Neuronal stem cell (in vitro differentiated cells): Measurements from ENCODE around the gene CDH6.

ENCODE experiments used
- DNase-seq: peaks from one replicate; pipeline ENCODE4 v3.0.0-alpha.2; 2013; ENCODE audit warnings: low spot score
- H2AFZ ChIP-seq: one replicate; pipeline ENCODE4 v1.6.1; 2013; ENCODE audit warnings: mild to moderate bottlenecking, low read length, inconsistent platforms
- H2AK5ac ChIP-seq: 2 replicates; pipeline ENCODE4 v1.6.1; 2013; ENCODE audit warnings: low read depth, mild to moderate bottlenecking, inconsistent platforms, low read length, moderate library complexity, mixed read lengths
- H2BK120ac ChIP-seq: 2 replicates; pipeline ENCODE4 v1.6.1; 2013; ENCODE audit warnings: low read depth, mild to moderate bottlenecking, inconsistent platforms, low read length, moderate library complexity, mixed read lengths
- H2BK12ac ChIP-seq: one replicate; pipeline ENCODE4 v1.6.1; 2013; ENCODE audit warnings: low read length, inconsistent platforms
- H2BK15ac ChIP-seq: 2 replicates; pipeline ENCODE4 v1.6.1; 2013; ENCODE audit warnings: mild to moderate bottlenecking, low read length, inconsistent platforms, mixed read lengths
- H2BK5ac ChIP-seq: one replicate; pipeline ENCODE4 v1.6.1; 2013; ENCODE audit warnings: inconsistent platforms, mild to moderate bottlenecking, low read length, moderate library complexity
- H3K14ac ChIP-seq: one replicate; pipeline ENCODE4 v1.6.1; 2013; ENCODE audit warnings: low read length, inconsistent platforms
- H3K18ac ChIP-seq: 2 replicates; pipeline ENCODE4 v1.6.1; 2013; ENCODE audit warnings: low read length, inconsistent platforms
- H3K23ac ChIP-seq: 2 replicates; pipeline ENCODE4 v1.6.1; 2013; ENCODE audit warnings: low read depth, mild to moderate bottlenecking, mixed read lengths, low read length, inconsistent platforms; ENCODE audit not compliant: poor library complexity
- H3K27ac ChIP-seq: replicated peaks from 3 replicates; pipeline ENCODE4 v1.5.1; 2013; ENCODE audit warnings: low read length, inconsistent platforms
- H3K27me3 ChIP-seq, 3 experiments: 2 replicates each; pipeline ENCODE4 v1.6.1; 2013; ENCODE audit warnings: low read length in 3 of 3, mild to moderate bottlenecking in 2 of 3, inconsistent platforms in 1 of 3, low read depth in 1 of 3, mixed read lengths in 1 of 3, moderate library complexity in 1 of 3; ENCODE audit not compliant: control insufficient read depth in 3 of 3, insufficient read depth in 3 of 3
- H3K36me3 ChIP-seq, 2 donors: replicated peaks in 1 of 2; 2 replicates each; pipeline ENCODE4 v1.6.1; 2013; ENCODE audit warnings: low read length in 2 of 2; ENCODE audit not compliant: control insufficient read depth in 2 of 2, insufficient read depth in 2 of 2
- H3K4ac ChIP-seq: 2 replicates; pipeline ENCODE4 v1.6.1; 2013; ENCODE audit warnings: inconsistent platforms, mild to moderate bottlenecking, low read length, moderate library complexity
- H3K4me1 ChIP-seq, 2 donors: 1 replicate in 1 of 2; 2 replicates in 1 of 2; pipeline ENCODE4 v1.6.1; 2013; ENCODE audit warnings: low read length in 2 of 2, low read depth in 1 of 2; ENCODE audit not compliant: control insufficient read depth in 2 of 2, insufficient read depth in 1 of 2
- H3K4me2 ChIP-seq: one replicate; pipeline ENCODE4 v1.6.1; 2013; ENCODE audit warnings: mild to moderate bottlenecking, low read length, inconsistent platforms; ENCODE audit not compliant: insufficient read depth, poor library complexity, severe bottlenecking
- H3K4me3 ChIP-seq, 2 donors: 2 replicates each; pipeline ENCODE4 v1.5.1; 2013; ENCODE audit warnings: low read length in 2 of 2, mild to moderate bottlenecking in 2 of 2, inconsistent platforms in 1 of 2, moderate library complexity in 1 of 2
- H3K79me1 ChIP-seq: one replicate; pipeline ENCODE4 v1.6.1; 2013; ENCODE audit warnings: low read depth, mild to moderate bottlenecking, inconsistent platforms, low read length, moderate library complexity
- H3K9ac ChIP-seq: one replicate; pipeline ENCODE4 v1.6.1; 2013; ENCODE audit warnings: mild to moderate bottlenecking, low read depth, low read length, inconsistent platforms; ENCODE audit not compliant: poor library complexity
- H3K9me3 ChIP-seq, 2 donors: replicated peaks in 1 of 2; 2 replicates each; pipeline versions ENCODE3 to v1.6.1; 2013; ENCODE audit warnings: low read length in 2 of 2, mild to moderate bottlenecking in 2 of 2, inconsistent platforms in 1 of 2, low read depth in 1 of 2, mixed read lengths in 1 of 2, moderate library complexity in 1 of 2; ENCODE audit not compliant: control insufficient read depth in 2 of 2, insufficient read depth in 1 of 2
- H4K8ac ChIP-seq: one replicate; pipeline ENCODE4 v1.6.1; 2013; ENCODE audit warnings: low read depth, mild to moderate bottlenecking, inconsistent platforms, low read length, moderate library complexity
- H4K91ac ChIP-seq: one replicate; pipeline ENCODE4 v1.6.1; 2013; ENCODE audit warnings: low read length, low read depth, mild to moderate bottlenecking, inconsistent platforms; ENCODE audit not compliant: poor library complexity
- WGBS, 2 donors: extraction: QIAGEN DNeasy Blood & Tissue Kit; methylation state at CpG; one replicate each; pipeline ENCODE4 v1.1.7; 2013; ENCODE audit warnings: missing lambda C conversion rate in 2 of 2, mixed read lengths in 1 of 2; ENCODE audit not compliant: insufficient read length in 2 of 2, insufficient replicate concordance in 1 of 2; ENCODE audit errors: extremely low coverage in 2 of 2; 5-methylcytosine and 5-hydroxymethylcytosine counted together

Gene CDH6

GRCh38 chr5:31226651-31227050 is 33.2 kb downstream of the CDH6 start:
- no peak overlapping the region for H2BK120ac ChIP-seq
- H2BK5ac ChIP-seq: no peak overlapping the region
- H3K27me3 ChIP-seq: no peaks in the 10 kb centered on the region
- H2AFZ ChIP-seq: no peak overlapping the region
- H2AK5ac ChIP-seq: no peak overlapping the region
- peaks cover 0 to 3% of the 10 kb centered on the region in 2 donors for H3K36me3 ChIP-seq
- H3K18ac ChIP-seq: no peak overlapping the region
- WGBS, 2 donors: no CpG with 5 or more reads among the region's 5 CpGs
- H3K27ac ChIP-seq: no peak overlapping the region
- H3K4me1 ChIP-seq: peaks cover 0 to 2% of the 10 kb centered on the region in 2 donors
- no peak overlapping the region for H4K91ac ChIP-seq
- no peak overlapping the region for H3K23ac ChIP-seq
- no peak overlapping the region for H3K14ac ChIP-seq
- no peak overlapping the region for H2BK15ac ChIP-seq
- H3K4me2 ChIP-seq: no peak overlapping the region
- no peak overlapping the region for H3K4ac ChIP-seq
- H3K79me1 ChIP-seq: no peaks in the 10 kb centered on the region
- no peak for DNase-seq
- H4K8ac ChIP-seq: no peak overlapping the region
- no peak overlapping the region for H3K9ac ChIP-seq
- peaks cover 0 to 1% of the 10 kb centered on the region in 2 donors for H3K9me3 ChIP-seq
- H2BK12ac ChIP-seq: no peak overlapping the region
- peak overlapping the region in 1 of 2 donors; percentile 57 for H3K4me3 ChIP-seq

GRCh38 chr5:31229266-31229665 is 35.8 kb downstream of the CDH6 start:
- Histone ChIP-seq H3K23ac (no peak overlapping the region), H2BK15ac (no peak overlapping the region), H3K4me2 (no peak overlapping the region), H3K14ac (no peak overlapping the region), H3K4me1 (peaks cover 0 to 2% of the 10 kb centered on the region in 2 donors), H3K9ac (no peak overlapping the region), H3K18ac (no peak overlapping the region), H4K91ac (no peak overlapping the region), H4K8ac (no peak overlapping the region), H3K36me3 (peaks cover 0 to 3% of the 10 kb centered on the region in 2 donors), H2BK120ac (no peak overlapping the region), H2AK5ac (no peak overlapping the region), H3K4me3 (no peak overlapping the region), H3K9me3 (peaks cover 0 to 1% of the 10 kb centered on the region in 2 donors), H2BK12ac (no peak overlapping the region), H3K79me1 (no peaks in the 10 kb centered on the region), H3K27ac (no peak overlapping the region), H3K27me3 (no peaks in the 10 kb centered on the region), H2BK5ac (no peak overlapping the region), H2AFZ (no peak overlapping the region), H3K4ac (no peak overlapping the region)
- WGBS, 2 donors: no CpG with 5 or more reads among the region's 2 CpGs
- no peak for DNase-seq

GRCh38 chr5:31231177-31231838 is 37.8 kb downstream of the CDH6 start:
- no peak overlapping the region for H3K4me3 ChIP-seq
- H3K9ac ChIP-seq: no peak overlapping the region
- no peak overlapping the region for H4K8ac ChIP-seq
- no peak overlapping the region for H2AK5ac ChIP-seq
- H2BK5ac ChIP-seq: no peak overlapping the region
- no peak overlapping the region for H2BK15ac ChIP-seq
- H3K27ac ChIP-seq: no peak overlapping the region
- H3K79me1 ChIP-seq: peaks cover 2% of the 10 kb centered on the region
- no peak overlapping the region for H2BK120ac ChIP-seq
- no peaks in the 10 kb centered on the region for H3K36me3 ChIP-seq
- no peak for DNase-seq
- no peak overlapping the region for H3K14ac ChIP-seq
- no peaks in the 10 kb centered on the region for H3K9me3 ChIP-seq
- no peak overlapping the region for H2BK12ac ChIP-seq
- H2AFZ ChIP-seq: no peak overlapping the region
- H3K4me2 ChIP-seq: no peak overlapping the region
- peaks cover 0 to 2% of the 10 kb centered on the region in 2 donors for H3K4me1 ChIP-seq
- WGBS, 2 donors: 100% methylated on average over 1 of the region's 6 CpGs; no CpG with 5 or more reads in 1 of the 2 donors
- no peaks in the 10 kb centered on the region for H3K27me3 ChIP-seq
- no peak overlapping the region for H3K18ac ChIP-seq
- H3K23ac ChIP-seq: no peak overlapping the region
- H4K91ac ChIP-seq: no peak overlapping the region
- H3K4ac ChIP-seq: no peak overlapping the region

GRCh38 chr5:31232273-31232888 is 38.9 kb downstream of the CDH6 start:
- no peak overlapping the region for H4K8ac ChIP-seq
- no peak overlapping the region for H2BK15ac ChIP-seq
- DNase-seq: peak; percentile 46

More at GRCh38 chr5:31232273-31232888, 38.9 kb downstream of the CDH6 start:
- Histone ChIP-seq H3K4me2 (no peak overlapping the region), H3K9ac (no peak overlapping the region), H3K4ac (no peak overlapping the region), H3K14ac (no peak overlapping the region), H3K36me3 (no peaks in the 10 kb centered on the region), H2AFZ (no peak overlapping the region), H3K27ac (no peak overlapping the region), H2BK12ac (no peak overlapping the region), H2BK5ac (no peak overlapping the region), H3K4me1 (peaks cover 0 to 1% of the 10 kb centered on the region in 2 donors), H2BK120ac (no peak overlapping the region), H3K4me3 (no peak overlapping the region), H3K9me3 (no peaks in the 10 kb centered on the region), H3K79me1 (peaks cover 2% of the 10 kb centered on the region), H3K18ac (no peak overlapping the region), H4K91ac (no peak overlapping the region), H3K27me3 (no peaks in the 10 kb centered on the region), H3K23ac (no peak overlapping the region), H2AK5ac (no peak overlapping the region)
- WGBS, 2 donors: no CpG with 5 or more reads among the region's 4 CpGs
